Cardiac muscle cell (in vitro differentiated cells and primary cell): Measurements from ENCODE around the gene ANAPC2. TPM values are rescaled to one million over a fixed set of nuclear protein-coding genes. Genes with fewer than 3 reads are reported as not detected.

Experiments used
- DNase-seq, 2 donors: peaks; one replicate each; pipeline versions ENCODE4 v3.0.0 to v3.0.0-alpha.2; 2010 to 2017; ENCODE audit warnings: low read depth in 1 of 2, low spot score in 1 of 2
- H3K27ac ChIP-seq: fragments of 200-600 bp; sonication (generic); 2 replicates; pipeline ENCODE4 v1.5.1; 2016
- H3K27me3 ChIP-seq: fragments of 200-600 bp; sonication (generic); 2 replicates; pipeline ENCODE4 v1.6.0; 2016; ENCODE audit warnings: control low read depth
- H3K36me3 ChIP-seq: fragments of 200-600 bp; sonication (generic); 2 replicates; pipeline ENCODE4 v1.5.1; 2016; ENCODE audit warnings: control low read depth
- H3K4me1 ChIP-seq: fragments of 200-600 bp; sonication (generic); 2 replicates; pipeline ENCODE4 v1.8.1; 2017; ENCODE audit warnings: low read depth, mild to moderate bottlenecking, mixed run types
- H3K4me3 ChIP-seq: fragments of 200-600 bp; sonication (generic); 2 replicates; pipeline ENCODE4 v1.5.1; 2016; ENCODE audit warnings: mild to moderate bottlenecking
- H3K9me3 ChIP-seq: fragments of 200-600 bp; sonication (generic); 2 replicates; pipeline ENCODE4 v1.5.1; 2017; ENCODE audit warnings: low read depth, mild to moderate bottlenecking, control low read depth
- CTCF ChIP-seq: IDR thresholded peaks from 2 replicates; pipeline ENCODE4 v1.5.1; 2012; ENCODE audit warnings: low read depth, mild to moderate bottlenecking, low read length
- polyA plus RNA-seq: library from polyadenylated mRNA; unstranded; fragments of >200 nt; fragmentation: Nextera tagmentation; extraction: Ambion mirVana; gene quantifications from 2 replicates; pipeline ENCODE4 v1.2.1, GENCODE V29; 2016
- total RNA-seq: library from RNA; depleted of rRNA; stranded (reverse); fragments of >200 nt; gene quantifications from 2 replicates; pipeline ENCODE4 v1.2.3, GENCODE V29; 2016

The ANAPC2 gene
- total and polyA plus RNA-seq, 2 experiments from 2014 or later, result 15.5 to 42.8 TPM

GRCh38 chr9:137140151-137141012 is 48.0 kb downstream of the ANAPC2 start:
- DNase-seq, result peak; percentile 17 to 56
- Histone ChIP-seq H3K27me3 (peaks cover 92% of the 10 kb centered on the region), H3K4me1 (no peaks in the 10 kb centered on the region), H3K4me3 (no peak overlapping the region), H3K36me3 (no peaks in the 10 kb centered on the region), H3K27ac (no peak overlapping the region), H3K9me3 (no peaks in the 10 kb centered on the region)
- TF ChIP-seq CTCF, result no peak

GRCh38 chr9:137139468-137140150 is 48.8 kb downstream of the ANAPC2 start:
- Histone ChIP-seq H3K4me3 (no peak overlapping the region), H3K27me3 (peaks cover 100% of the 10 kb centered on the region), H3K9me3 (no peaks in the 10 kb centered on the region), H3K36me3 (no peaks in the 10 kb centered on the region), H3K4me1 (no peaks in the 10 kb centered on the region), H3K27ac (no peak overlapping the region)
- TF ChIP-seq CTCF, result no peak
- no peak for DNase-seq

GRCh38 chr9:137138722-137139467 is 49.5 kb downstream of the ANAPC2 start, which contains the start of gene GRIN1:
GRIN1 (plus strand) TSS chr9:137139154; CDS start chr9:137139487, 333 bp downstream.
- Histone ChIP-seq H3K9me3 (no peaks in the 10 kb centered on the region), H3K36me3 (no peaks in the 10 kb centered on the region), H3K4me3 (no peak within 1 kb of the TSS), H3K27ac (no peak within 1 kb of the TSS), H3K4me1 (no peaks in the 10 kb centered on the region), H3K27me3 (peaks cover 98% of the 10 kb centered on the region)
- peak; percentile 46 to 84 for DNase-seq
- TF ChIP-seq CTCF, result no peak

GRCh38 chr9:137138058-137138721 is 50.2 kb downstream of the ANAPC2 start:
- Histone ChIP-seq H3K27me3 (peaks cover 98% of the 10 kb centered on the region), H3K4me1 (no peaks in the 10 kb centered on the region), H3K36me3 (no peaks in the 10 kb centered on the region), H3K4me3 (no peak overlapping the region), H3K9me3 (no peaks in the 10 kb centered on the region), H3K27ac (no peak overlapping the region)
- TF ChIP-seq CTCF, result no peak
- DNase-seq, result no peak

- Histone ChIP-seq H3K36me3 (no peaks in the 10 kb centered on the region), H3K4me1 (no peaks in the 10 kb centered on the region), H3K4me3 (no peak overlapping the region), H3K27ac (no peak overlapping the region), H3K9me3 (no peaks in the 10 kb centered on the region), H3K27me3 (peaks cover 94% of the 10 kb centered on the region)
- no peak for TF ChIP-seq CTCF
- DNase-seq, result no peak
Observed at GRCh38 chr9:137136881-137137607, 51.3 kb downstream of the ANAPC2 start.
